Measurements from ENCODE around the gene ZDHHC18.
A peak's percentile ranks its signal among the peaks of the same experiment; 100 is the strongest.

Gene ZDHHC18

GRCh38 chr1:26848941-26849774 is 22.7 kb downstream of the ZDHHC18 start:
- DNase-seq: no peak
- TF ChIP-seq CTCF (IDR thresholded peaks at IDR 0.05; ENCODE audit: low read depth, low read length): no peak
- H3K27me3 ChIP-seq (ENCODE audit: insufficient read depth, low read depth, severe bottlenecking): no peaks in the 10 kb centered on the region
- H3K4me3 ChIP-seq (ENCODE audit: low read depth, low read length): no peak overlapping the region
- H3K36me3 ChIP-seq: peaks cover 58% of the 10 kb centered on the region
- H3K27ac ChIP-seq: no peak overlapping the region
- H3K9me3 ChIP-seq (ENCODE audit: severe bottlenecking): no peaks in the 10 kb centered on the region

- Histone ChIP-seq H3K9me3 (ENCODE audit: severe bottlenecking) (no peaks in the 10 kb centered on the region), H3K27me3 (ENCODE audit: insufficient read depth, low read depth, severe bottlenecking) (no peaks in the 10 kb centered on the region), H3K4me3 (ENCODE audit: low read depth, low read length) (no peak overlapping the region), H3K27ac (no peak overlapping the region), H3K36me3 (peaks cover 62% of the 10 kb centered on the region)
- peak; percentile 56 for TF ChIP-seq CTCF (IDR thresholded peaks at IDR 0.05; ENCODE audit: low read depth, low read length)
- DNase-seq: peak; percentile 26
Measured at GRCh38 chr1:26851106-26851684, 24.7 kb downstream of the ZDHHC18 start.

- no peak for DNase-seq
- no peak for TF ChIP-seq CTCF (IDR thresholded peaks at IDR 0.05; ENCODE audit: low read depth, low read length)
- Histone ChIP-seq H3K4me3 (ENCODE audit: low read depth, low read length) (no peak overlapping the region), H3K36me3 (peaks cover 57% of the 10 kb centered on the region), H3K9me3 (ENCODE audit: severe bottlenecking) (no peaks in the 10 kb centered on the region), H3K27ac (no peak overlapping the region), H3K27me3 (ENCODE audit: insufficient read depth, low read depth, severe bottlenecking) (no peaks in the 10 kb centered on the region)
Measured at GRCh38 chr1:26852701-26853100, 26.2 kb downstream of the ZDHHC18 start.

DNA sequence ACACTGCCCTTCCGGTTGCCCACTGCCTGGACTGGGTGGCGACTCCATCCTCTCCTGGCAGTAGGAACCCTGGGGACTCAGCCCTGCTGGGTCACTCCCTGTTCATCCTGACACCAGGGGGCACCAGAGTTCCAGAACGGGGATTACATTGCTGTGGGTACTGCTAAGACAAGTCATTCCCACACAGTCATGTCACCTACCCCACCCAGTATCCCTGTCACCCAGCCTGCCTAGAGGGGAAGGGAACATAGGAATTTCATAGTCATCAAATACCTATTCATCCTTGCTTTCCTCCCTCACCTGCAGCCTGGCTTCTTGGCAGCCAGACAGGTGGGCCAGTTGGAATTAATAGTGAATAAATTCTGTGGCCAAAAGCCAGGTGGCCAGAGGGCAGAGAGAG is 26.7 kb downstream of the ZDHHC18 start:
- H3K9me3 ChIP-seq (ENCODE audit: severe bottlenecking): no peaks in the 10 kb centered on the region
- H3K4me3 ChIP-seq (ENCODE audit: low read depth, low read length): no peak overlapping the region
- peak; percentile 90 for TF ChIP-seq CTCF (IDR thresholded peaks at IDR 0.05; ENCODE audit: low read depth, low read length)
- H3K27ac ChIP-seq: no peak overlapping the region
- DNase-seq: peak; percentile 93
- peaks cover 57% of the 10 kb centered on the region for H3K36me3 ChIP-seq
- no peaks in the 10 kb centered on the region for H3K27me3 ChIP-seq (ENCODE audit: insufficient read depth, low read depth, severe bottlenecking)

GRCh38 chr1:26853600-26853999 is 27.1 kb downstream of the ZDHHC18 start:
- Histone ChIP-seq H3K9me3 (ENCODE audit: severe bottlenecking) (no peaks in the 10 kb centered on the region), H3K36me3 (peaks cover 57% of the 10 kb centered on the region), H3K27me3 (ENCODE audit: insufficient read depth, low read depth, severe bottlenecking) (no peaks in the 10 kb centered on the region), H3K27ac (no peak overlapping the region), H3K4me3 (ENCODE audit: low read depth, low read length) (no peak overlapping the region)
- no peak for DNase-seq
- TF ChIP-seq CTCF (IDR thresholded peaks at IDR 0.05; ENCODE audit: low read depth, low read length): no peak
